Measurements from ENCODE around the gene KCNMB2.

DNA sequence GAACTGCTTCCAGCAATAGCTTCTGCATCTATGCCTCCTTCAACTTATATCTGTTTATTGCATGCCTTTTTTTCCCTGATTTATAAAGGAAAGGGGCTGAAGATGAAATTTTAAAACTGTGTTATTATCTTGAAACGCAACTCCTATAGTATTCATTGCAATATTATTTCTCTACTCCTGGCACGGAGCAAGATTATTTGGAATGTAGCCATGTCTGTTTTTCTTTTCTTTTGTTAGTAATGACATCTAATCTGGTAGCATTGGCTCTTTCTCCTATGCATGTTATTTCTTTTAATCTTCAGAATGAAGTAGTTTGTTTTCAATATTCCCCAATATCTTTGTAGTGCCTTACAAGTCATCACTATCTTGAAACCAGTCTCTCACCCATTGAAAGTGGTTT is 33.6 kb downstream of the KCNMB2 start:
- no peak for TF ChIP-seq POLR2AphosphoS5 (IDR thresholded peaks at IDR 0.05; ENCODE audit: borderline replicate concordance, low read depth, low read length)
- TF ChIP-seq EZH2 (IDR thresholded peaks at IDR 0.05), result no peak
- TF ChIP-seq FOXP2 (optimal IDR thresholded peaks at IDR 0.05; ENCODE audit: control extremely low read depth, extremely low read length, insufficient read depth), result no peak

Measured in SK-N-MC (cell line).